Measurements from ENCODE around the gene KCTD17.

KCTD17 gene

DNA sequence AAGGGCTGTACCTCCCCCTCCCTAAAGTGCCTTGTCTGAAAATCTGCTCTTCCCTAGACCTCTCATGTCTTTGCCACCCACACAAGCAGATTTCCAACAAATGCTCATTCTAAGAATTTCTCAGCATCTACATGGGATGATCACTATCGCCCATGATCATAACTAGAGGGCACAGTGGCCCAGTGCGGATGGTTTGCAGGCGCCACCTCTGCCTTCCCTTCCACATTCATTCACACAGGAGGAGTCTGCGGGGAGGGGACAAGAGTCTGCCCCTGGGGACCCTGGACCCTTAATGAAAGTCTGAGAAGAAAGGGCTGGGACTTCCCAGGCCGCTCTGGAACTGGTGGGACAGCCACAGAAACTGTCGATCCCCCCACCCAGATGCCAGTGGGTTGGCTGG lies 28.9 kb downstream of the KCTD17 start:
- no peak for DNase-seq

DNA sequence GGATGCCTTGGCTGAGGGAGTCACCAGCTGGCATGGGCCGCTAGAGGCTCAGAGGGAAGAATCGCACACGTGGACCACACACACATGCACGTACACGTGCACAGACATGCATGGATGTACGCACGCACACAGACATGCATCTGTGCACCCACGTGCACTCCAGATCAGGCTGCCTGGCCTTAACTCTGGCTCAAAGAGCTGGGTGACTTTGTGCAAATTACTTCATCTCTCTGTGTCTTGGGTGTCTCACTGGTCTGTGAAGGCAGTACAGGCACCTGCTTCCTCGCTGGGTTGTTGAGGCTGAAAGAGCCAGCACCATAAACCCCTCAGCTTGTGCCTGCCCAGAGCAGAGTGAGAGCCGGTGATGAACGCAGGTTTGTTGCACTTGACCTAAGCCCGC lies 29.3 kb downstream of the KCTD17 start:
- DNase-seq: no peak

DNA sequence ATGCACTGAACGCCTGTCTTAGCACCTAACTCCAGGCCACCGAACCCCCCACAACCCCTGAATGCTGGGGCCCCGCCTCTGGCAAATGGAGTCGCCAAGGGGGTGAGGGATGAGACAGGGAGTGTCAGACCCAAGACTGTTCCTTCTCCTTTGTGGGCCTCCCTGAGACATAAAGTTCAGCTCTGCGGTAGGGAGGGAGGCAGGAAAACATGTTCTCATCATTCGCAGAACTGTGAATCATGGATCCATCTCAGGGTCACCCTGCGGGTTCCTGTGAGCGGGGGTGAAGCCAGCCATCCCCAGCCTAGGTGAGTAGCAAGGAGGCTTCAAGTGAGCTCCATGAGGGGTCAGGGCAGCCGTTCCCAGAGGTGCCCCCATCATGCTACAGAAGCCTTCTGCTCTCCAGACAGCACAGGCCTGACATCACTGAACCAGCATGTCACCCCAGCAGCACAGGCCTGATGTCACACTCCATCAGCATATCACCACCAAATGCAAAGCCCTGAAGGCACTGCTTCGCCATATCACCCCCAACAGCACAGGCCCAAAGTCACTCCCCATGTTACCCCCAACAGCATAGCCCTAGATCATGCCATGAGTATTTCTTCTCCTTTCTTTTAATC lies 30.8 kb downstream of the KCTD17 start:
- no peak for DNase-seq

DNA sequence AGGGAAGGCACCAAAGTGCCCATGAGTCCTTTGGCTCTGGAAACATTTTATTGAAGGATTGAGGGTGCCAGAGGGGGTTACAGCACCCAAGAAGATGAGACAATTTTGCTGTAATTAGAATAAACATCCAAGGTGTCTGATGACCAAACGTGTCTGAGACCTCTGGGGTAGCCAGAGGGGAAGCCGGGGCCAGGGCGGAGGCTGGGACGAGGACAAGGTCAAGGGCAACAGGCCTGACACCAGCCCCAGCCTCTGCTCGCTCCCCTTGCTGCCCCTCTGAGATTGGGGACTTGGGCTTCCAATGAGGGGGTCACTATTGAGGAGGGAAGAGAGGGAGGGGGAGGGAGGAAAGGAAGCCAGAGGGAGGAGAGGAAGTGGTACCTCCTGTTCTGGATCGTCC lies 32.4 kb downstream of the KCTD17 start:
- no peak for DNase-seq

DNA sequence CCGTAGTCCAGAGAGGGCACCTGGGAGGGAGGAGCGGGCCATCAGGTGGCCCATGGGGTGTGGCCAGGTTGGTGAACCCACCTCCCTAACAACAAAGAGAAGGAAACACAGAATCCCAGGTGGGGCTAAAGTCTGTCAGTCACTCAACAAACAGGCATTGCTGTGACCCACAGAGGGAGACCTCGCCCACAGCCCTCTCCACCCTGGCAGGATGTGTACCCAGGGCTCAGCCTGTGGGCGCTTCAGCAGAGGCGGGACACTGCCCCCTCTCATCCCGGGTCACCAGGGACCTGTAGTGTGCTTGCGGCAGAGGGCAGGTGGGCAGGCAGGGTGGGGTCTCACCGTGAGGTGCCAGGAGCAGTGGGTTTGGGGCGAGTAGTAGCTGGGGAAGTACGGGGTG lies 32.8 kb downstream of the KCTD17 start:
- DNase-seq: no peak

DNA sequence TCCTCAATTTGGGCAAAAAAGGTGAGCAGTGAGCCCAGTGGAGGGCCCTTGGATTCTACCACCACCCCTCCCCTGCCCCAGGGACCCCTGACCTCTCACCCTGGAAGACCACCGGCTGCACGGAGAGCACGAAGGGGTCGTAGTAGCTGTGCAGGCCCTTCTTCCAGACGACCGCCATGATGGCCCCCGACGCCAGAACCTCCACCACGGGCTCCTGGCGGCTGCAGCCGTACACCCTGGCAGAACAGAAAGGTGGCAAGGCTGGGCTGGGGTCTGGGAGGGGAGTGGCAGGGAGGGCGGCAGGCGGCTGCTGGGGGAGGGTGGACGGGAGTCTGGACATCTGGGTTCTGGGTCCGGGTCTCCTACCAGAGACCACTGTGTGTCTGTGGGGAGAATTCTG lies 34.6 kb downstream of the KCTD17 start:
- DNase-seq: no peak

DNA sequence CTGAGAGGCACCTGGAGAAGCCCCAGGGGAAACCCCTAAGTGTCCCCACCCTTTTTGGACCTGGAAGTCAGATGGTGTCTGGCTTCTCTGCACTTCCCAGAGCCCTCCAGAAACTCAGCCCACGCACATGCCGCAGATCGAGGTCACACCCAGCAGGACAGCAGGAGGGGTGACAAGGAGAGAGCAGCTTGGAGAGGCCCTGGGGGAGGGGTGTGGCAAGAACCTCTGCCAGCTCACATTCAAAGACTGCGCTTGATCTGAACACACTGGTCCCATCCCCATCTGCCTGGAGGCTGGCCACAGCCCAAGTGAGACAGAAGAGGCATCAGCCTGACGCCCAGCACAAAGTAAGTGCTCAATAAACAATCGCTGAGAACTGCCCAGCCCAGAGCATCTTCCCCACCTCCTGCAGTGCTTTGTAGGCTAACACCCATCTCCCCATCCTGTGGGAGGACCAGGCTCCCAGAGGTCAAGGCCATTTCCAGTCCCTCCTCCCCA lies 36.6 kb downstream of the KCTD17 start:
- DNase-seq: no peak

DNA sequence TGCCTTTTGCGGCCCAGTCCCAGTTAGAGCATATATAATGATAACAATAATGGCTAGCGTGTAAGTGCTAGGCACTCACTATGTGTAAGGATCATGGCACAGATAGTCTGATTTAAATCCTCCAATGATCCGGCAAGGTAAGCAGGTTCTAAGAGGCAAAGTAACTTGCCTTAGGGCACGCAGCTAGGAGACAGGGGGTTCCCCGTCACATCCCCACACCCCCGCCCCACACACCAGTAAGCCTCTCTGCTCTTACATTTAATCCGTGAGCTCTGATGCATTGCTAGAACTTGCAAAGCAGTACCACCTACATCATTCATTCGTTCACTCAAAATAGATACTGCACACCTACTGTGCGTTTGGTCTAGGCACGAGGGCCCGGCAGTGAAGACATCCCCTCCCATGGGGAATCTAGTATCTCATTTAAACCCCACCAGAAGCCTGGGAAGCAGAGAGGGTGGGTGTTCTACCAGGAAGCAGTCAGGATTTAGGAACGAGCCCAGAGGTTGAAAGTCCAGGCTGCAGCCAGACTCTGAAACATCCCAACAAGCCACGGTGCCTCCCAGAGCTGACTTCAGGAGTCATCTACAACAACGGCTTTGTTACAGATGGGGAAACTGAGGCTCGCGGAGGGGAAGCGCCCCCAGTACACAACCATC lies 37.3 kb downstream of the KCTD17 start:
- DNase-seq: no peak

DNA sequence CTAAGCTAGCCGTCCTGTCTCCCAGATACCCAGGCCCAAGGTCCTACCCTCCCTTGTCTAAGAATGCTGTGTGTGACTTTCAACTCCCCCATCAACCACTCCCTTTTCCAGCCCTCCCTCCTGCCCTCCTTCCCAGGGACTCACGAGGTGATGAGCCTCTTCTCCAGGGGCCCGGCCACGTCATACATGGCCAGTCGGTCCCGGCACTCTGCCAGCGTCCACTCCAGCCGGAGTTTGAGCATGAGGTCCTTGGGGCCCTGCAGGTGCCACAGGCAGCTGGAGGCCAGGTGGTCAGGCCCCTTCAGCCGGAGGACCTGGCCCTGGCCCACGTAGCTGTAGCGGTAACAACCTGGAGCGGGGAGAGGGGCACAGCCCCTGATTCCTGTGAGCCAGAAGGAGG lies 37.9 kb downstream of the KCTD17 start:
- DNase-seq: no peak

DNA sequence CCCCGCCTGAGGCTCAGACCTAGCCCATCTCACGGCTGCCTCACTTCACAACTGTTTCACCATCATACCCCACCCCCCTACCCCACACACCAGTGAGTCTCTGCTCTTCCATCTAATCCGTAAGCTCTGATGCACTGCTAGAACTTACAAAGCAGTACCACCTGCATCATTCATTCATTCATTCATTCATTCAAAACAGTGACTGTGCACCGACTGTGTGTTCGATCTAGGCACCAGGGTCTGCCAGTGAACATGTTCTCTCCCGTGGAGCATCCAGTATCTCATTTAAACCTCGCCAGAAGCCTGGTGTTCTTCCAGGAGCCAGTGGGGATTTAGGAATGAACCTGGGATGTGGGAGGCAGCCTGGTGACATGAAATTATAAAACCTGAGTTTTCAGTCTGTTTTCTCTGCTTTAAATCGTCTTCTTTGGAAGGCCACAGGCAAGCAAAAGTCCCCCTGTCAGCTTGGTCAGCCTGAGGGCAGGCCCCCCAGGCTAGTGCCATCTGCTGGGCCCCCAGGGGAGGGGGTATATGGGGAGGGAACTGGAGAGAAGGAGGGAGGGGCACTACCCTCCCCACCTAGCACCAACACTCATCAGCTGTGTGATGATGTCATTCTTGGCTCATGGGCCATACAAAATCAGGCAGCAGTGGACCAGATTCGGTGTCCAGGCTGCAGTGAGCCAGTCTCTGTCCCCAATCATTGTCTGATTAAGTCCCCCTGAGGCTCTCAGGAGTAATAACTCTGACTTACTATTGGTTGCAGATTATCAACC lies 39.6 kb downstream of the KCTD17 start:
- no peak for DNase-seq

DNA sequence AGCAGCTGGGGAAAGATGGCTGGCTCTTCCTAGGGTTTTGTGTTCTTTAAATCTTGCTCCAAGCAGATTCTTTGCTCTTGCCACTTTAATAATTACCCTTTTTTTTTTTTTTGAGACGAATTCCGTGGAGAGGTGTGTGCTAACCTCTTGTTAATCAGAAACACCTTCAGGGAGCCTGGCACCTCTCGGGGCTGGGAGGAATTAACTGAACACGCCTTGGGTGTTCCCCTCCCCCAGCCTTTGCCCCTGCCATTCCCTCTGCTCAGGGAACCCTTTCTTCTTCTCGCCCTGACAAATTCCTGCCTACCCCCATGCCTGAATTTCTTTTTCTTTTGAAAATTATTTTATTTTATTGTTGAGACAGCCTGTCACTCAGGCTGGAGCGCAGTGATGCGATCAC lies 40.5 kb downstream of the KCTD17 start:
- DNase-seq: no peak

DNA sequence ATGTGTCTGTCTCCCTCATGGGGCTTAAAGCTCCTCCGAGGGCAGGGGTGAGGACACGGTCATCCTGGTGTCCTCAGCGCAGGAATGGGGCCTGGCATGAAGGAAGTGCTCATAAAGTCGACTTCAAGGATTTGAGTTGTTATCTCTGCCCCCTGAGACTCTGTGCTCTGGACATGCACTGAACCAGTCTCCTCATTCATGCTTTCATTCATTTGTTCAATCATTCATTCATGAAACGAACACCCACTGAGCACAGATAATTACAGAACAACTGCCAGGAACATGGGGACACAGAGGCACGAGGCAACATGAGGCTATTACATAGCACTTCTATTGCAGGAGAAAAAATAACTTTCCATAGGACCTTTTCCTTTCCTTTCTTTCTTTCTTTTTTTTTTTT lies 41.5 kb downstream of the KCTD17 start:
- no peak for DNase-seq

DNA sequence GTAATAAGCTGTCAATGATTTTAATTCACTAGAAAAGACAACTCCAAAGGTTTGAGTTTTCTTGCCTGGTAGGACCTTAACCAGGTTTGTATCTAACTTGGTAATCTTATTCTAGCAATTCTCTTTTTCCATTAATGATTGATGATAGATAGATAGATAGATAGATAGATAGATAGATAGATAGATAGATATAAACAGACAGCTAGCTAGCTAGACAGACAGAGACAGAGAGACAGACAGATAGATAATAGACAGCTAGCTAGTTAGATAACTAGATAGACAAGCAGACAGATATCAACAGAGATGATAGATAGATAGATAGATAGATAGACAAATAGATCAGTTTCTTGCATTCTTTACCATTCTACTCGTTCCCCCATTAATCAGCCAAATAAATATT lies 42.7 kb downstream of the KCTD17 start:
- no peak for DNase-seq

DNA sequence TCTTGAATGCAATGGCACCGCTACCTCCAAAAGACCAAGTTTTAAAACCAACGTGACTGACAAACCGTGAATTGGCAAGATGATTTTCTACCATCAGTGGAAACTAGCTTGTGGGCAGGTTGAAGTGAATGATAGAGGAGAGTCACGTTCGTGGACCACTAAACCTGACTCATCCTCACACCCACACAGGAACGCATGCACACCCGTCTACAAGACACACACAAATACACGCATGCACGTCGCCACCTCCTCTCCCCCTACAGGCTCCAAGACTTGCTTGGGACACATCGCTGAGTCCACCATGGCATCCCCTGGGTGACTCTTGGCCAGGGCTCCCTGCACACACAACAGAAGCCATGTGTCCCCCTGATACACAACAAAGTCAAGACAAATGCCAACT lies 43.6 kb downstream of the KCTD17 start:
- DNase-seq: no peak

DNA sequence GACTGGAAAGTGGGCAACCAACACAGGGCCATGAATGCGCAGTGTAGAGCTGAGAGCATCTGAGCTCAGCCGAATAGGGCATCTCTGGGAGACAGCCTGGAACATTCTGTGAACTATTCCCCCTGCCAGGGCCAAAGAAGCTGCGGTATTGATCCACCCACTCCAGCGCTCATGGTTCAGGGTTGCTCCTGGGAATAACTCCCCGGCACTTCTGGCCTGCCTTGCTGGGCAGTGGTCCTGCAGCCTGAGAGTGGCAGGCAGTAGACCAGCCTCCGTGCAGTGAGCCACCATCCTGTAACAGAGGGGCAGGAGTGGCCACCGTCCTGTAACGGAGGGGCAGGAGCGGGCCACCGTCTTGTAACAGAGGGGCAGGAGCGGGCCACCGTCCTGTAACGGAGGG lies 45.8 kb downstream of the KCTD17 start:
- DNase-seq: no peak

DNA sequence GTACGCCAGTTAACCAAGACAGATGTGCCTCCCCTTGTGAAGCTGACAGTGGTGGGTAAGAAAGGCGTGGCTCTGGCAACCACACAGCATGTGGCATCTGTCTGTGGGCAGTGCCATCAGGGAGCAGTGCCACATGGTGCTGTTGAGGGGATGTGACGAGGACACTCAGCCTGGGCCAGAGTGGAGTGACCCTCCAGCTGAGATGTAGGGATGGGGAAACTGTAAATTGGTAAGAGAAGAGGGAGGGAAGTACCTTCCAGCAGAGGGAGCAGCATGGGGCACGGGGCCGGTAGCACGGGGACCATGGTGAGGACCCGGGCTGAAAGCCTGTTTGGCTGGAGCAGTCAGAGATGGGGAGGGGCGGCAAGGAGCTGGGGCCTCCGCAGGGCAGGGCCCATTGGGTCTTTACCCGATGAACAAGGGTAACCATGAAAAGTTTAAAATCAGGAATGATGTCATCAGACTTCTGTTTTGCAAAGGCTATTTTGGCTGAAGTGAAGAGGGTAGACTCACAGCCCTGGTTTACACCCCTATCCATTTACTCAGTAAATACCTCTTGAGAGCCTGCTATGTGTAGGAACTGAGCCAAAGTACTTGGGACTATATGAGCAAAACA lies 47.5 kb downstream of the KCTD17 start:
- no peak for DNase-seq

DNA sequence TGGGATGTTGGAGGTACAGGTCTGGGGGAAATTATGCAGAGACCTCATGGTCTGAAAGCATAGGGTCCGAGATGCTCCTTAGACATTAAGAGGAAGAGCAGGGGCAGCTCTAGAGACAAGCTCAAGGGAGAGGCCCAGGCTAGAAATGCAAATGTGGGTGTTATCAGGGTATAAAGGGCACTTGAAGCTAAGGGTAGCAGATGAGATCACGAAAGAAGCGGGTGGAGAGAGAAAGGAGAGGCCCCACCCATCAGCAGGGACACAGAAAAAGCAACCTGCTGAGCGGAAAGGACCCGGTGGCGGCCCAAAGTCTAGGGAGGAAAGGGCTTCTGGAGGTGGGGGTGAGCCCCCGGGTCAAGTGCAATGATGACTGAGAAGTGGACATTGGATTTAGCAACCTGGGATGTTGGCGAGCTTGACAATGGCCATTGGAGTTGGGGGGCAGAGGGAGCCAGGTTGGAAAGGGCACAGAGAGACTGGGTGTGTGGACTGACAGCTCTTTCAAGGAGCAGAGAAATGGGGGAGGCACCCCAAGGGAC lies 49.1 kb downstream of the KCTD17 start:
- no peak for DNase-seq

DNA sequence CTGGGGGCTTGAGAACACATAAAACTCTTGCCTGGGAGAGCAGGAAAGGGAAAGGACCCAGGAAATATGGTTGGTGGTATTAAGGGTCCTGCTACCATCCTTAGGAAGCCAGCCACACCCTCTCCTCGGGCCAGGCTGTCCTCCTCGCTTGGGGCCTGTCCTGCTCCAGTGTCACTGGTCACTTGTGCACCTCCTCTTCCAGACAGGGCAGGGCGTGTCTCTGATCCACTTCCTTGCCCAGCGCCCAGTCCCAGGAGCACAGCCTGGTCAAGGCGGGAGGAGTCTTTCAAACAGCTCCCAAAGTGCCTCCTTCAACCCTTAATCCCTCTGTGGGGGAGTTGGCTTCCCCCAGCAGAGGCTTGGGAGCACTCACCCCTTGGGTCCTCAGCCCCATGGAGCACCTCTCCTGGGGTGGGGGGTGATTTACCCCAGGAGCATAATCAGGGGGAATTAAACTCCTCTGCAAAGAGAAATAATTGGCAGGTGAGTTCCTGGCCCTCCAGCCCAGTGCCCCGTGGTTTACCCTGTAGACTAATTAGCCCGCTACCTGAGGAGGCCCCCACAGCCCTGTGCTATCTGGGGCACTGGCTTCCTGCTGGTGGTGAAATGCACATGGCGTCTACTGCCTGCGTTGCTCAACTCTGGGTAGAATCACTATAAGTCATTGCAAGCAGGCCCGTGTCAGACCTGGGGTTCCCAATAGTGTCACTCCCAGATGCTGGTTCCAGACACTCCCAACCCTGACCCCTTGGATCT lies 49.9 kb downstream of the KCTD17 start:
- DNase-seq: no peak

DNA sequence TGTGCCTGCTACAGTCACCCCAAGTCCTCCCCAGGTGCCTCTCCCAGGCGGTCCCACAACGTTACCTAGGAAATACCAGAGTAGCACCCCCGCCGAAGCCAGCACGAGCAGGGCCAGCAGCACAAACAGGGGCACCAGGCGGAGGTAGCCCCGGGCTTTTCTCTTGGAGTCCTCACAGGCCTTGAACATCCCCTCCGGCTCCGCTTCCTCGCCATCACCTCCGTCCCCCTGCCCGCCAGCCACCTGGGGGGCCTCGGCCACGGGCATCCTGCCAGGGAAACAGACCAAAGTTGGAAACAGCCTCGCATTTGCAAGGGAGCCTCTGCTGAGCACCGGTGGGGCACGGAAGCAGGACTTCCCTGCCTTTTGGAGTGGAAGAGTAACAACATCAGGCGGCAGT lies 51.6 kb downstream of the KCTD17 start:
- no peak for DNase-seq

DNA sequence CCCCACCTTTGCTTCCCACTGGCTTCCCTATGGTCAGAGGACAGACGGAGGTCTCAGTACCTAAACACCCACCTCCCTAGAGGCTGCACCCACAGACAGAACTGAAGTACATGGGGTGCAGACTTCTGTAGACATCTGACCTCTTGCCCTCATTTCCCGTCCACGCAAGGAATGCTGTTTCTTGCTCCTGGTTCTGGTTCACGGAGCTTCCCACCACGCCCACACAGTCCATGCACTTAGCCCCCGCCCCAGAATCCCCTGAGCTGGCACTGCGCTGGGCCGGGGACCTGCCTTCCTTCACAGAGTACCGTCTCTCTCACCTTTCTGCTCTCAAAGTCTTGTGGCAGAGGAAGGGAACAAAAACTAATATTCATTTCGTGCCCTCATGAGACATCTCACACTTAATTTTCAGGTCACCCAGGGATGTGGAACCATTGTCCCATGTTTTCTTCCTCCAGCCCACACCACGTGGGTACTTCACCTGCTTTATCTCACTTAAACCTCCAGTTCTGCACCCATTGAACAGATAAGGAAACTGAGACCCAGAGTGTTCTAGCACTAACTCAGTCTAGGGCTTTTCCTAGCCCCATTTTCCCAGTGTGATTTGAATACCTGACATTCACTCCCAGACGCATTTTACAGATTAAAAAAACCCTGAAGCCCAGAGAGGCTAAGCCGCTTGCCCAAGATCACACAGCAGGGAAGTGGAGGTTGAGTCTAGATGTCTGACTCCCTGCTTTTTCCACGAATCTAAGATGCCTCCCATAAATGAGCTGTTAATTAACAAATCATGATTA lies 52.3 kb downstream of the KCTD17 start:
- no peak for DNase-seq

DNA sequence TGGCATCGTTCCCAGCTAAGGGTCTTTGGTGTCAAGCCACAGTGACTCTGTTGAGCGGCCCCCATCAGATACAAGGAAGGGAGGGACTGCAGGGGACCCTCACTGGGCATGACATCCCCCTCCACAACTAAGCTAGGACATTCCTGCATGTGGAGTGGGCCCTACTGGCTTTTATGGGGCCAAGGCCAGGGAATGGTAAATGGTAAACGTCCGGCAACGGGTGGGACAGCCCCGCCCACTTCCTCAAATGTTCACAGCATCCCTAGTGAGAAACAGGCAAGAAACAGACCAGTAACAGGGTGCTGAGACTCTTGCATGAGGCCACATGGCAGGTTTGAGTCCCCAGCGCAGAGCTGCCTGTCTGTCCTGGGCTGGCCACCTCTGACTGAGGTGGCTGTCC lies 53.6 kb downstream of the KCTD17 start:
- no peak for DNase-seq

DNA sequence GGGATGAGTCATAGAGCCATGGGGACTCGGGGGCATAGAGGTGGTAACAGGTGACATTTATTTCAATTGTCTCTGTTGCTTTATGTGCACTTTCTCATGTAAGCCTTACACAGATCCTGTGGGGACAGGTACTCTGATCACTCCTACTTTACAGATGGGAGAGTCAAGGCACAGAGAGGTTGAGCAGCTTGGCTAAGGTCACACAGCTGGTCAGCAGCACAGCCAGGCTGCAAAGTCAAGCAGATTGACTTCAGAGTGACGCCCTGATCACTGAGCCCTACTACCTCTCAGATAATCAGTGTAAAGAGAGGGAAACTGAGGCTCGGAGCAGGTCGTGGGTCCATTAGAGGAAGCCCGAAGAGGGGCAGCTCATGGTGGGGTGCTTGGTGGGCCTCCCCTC lies 54.4 kb downstream of the KCTD17 start:
- no peak for DNase-seq
